Measurements from ENCODE around the gene KRT12.

DNA sequence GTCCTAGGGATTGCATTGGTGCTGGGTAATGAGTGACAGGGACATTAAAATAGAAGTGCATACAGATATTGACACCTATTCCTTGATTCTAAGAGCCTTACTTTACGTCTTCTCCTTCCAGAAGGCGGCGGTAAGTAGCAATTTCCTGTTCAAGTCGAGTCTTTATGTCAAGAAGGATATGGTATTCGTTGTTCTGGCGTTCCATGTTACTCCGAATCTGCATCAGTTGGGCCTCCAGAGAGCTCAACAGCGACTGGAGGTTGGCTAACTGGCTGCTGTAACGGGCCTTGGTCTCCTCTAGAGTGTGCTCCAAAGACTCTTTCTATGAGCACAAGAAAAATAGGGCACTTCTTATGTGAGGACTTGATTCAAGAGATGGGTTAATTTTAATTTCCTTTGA lies 11.0 kb upstream of the KRT12 start:
- TF ChIP-seq, protein P1, sequence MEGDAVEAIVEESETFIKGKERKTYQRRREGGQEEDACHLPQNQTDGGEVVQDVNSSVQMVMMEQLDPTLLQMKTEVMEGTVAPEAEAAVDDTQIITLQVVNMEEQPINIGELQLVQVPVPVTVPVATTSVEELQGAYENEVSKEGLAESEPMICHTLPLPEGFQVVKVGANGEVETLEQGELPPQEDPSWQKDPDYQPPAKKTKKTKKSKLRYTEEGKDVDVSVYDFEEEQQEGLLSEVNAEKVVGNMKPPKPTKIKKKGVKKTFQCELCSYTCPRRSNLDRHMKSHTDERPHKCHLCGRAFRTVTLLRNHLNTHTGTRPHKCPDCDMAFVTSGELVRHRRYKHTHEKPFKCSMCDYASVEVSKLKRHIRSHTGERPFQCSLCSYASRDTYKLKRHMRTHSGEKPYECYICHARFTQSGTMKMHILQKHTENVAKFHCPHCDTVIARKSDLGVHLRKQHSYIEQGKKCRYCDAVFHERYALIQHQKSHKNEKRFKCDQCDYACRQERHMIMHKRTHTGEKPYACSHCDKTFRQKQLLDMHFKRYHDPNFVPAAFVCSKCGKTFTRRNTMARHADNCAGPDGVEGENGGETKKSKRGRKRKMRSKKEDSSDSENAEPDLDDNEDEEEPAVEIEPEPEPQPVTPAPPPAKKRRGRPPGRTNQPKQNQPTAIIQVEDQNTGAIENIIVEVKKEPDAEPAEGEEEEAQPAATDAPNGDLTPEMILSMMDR (IDR thresholded peaks at IDR 0.05; ENCODE audit: poor library complexity), result no peak
- no peak for TF ChIP-seq EZH2 (IDR thresholded peaks at IDR 0.05; ENCODE audit: borderline replicate concordance)
